Fibroblast of skin of left biceps (primary cell): ENCODE measurements around the gene CCDC85C.

ENCODE experiments used
- DNase-seq, 2 experiments: peaks; one replicate each; pipeline ENCODE4 v3.0.0-alpha.2; 2013; ENCODE audit warnings: low read depth in 2 of 2

The CCDC85C gene

GRCh38 chr14:99540196-99541032 is 63.6 kb downstream of the CCDC85C start:
- DNase-seq: no peak

GRCh38 chr14:99539491-99539890 is 64.5 kb downstream of the CCDC85C start:
- DNase-seq: no peak

DNA sequence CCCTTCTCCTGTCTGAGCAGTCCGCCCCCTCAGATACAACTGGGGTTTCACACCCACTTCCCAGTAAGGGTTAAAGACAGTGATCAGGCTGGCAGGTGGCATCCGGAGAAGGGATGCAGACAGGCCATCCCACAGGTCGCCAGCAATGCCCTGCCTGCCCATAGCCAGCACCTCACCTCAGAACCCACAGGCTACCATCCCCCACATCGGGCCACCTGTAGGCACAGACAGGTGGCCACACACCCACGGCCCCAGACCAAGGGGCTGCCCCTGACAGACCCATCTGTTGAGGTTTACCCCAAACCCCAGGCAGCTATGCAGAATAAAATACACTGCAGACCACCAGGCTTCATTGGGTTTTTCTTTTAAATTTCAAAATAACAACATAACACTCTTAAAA is 65.3 kb downstream of the CCDC85C start:
- no peak for DNase-seq

DNA sequence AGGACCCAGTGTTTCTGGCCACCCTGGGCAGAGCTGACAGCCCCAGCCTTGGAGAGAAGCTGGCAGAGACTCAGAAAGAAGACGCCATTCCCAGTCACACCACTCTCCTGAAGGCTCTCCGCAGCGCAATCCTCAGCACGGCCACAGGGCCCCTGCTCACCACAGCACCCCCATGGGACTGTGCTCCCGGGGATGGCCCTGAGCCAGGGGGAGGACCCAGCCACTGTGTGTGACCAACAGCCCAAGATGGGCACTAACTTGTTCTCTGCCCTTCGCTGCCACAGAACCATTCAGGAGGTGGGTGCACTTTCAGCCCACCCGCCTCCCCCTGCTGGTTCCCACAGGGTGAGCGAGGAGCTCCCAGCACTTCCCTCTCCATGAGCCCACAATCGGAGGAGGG is 65.7 kb downstream of the CCDC85C start:
- no peak for DNase-seq

- peak; percentile 53 to 60 for DNase-seq
Measured at GRCh38 chr14:99537399-99537798, 66.6 kb downstream of the CCDC85C start.

- no peak for DNase-seq
Measured at GRCh38 chr14:99535908-99536778, 67.9 kb downstream of the CCDC85C start.

DNA sequence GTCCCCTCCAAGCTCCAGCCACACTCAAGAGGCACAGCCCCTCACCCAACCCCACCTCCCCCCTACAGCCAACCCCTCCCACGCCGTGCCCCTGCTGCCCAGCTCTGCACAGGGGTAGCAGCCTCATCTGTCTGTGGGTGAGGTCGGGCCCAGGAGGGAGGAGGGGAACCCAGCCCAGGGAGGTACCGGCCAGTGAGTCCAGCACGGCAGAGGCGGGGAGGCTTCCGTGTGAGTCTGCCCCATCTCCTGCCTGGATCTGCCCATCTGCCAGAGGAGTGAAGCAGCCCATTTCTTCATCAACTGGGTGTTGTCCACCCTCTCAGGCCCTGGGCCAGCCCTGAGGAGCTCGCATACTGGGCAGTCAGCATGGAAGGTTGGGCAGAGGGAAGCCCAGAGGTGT is 68.6 kb downstream of the CCDC85C start:
- no peak for DNase-seq

DNA sequence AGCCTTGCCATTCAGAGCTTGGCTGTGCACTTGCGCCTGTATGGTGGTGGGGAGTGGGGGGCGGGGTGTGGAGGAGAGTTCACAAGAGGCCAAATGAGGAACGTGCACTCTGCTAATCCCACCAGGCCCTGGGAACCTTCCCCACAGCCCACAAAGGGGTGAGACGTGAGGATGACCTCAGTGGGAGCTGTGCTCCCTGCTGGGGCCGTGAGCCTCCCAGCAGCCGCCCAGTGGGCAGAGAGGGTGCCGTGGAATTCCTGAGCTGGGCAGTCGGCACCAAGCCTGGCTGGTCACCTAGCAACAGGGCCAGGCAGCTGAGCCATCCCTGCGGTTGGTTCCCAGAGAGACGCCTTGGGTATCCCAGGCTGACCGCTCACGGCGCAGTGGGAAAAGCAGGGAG is 69.1 kb downstream of the CCDC85C start:
- DNase-seq: no peak

GRCh38 chr14:99534333-99534732 is 69.7 kb downstream of the CCDC85C start:
- DNase-seq: no peak

- DNase-seq: no peak
Measured at GRCh38 chr14:99532310-99532709, 71.7 kb downstream of the CCDC85C start.

DNA sequence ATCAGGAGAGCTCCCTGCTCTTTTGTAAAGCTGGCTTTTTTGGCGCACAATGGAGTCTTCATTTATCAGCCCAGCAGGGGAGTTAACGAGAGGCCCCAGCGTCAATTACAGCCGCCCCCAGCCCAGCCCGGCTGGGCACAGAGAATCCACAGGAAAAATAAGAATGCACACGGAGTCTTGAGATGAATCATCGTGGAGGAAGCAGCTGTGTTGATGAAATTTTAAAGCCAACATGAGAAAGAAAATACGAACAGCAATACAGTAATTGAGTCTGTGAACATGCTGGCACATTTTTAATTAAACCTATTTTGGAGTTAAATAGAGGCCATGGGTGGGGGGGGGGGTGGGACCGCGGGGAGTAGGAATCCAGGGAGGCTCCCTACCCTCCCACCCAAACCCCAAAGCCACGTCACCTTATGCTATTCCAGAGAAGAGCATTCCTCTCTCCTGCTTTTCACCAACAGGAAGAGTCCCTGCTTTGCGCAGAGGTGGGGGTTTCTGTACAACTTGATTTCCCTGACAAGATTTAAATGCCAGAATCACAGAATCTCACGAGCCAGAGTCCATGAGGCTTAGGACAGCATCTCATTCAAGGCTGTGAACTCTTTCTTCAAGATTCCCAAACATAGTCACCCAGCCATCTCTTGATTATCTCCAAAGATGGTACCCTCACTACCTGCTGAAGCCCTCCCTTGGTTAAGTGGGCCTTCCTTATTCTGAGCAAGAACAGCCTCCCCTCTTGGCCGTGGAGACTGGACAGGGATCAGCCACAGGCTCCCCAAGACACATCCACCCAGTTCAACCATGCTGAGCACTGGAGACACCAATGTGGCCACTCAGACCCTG is 72.5 kb downstream of the CCDC85C start:
- DNase-seq: peak; percentile 42 to 54

DNA sequence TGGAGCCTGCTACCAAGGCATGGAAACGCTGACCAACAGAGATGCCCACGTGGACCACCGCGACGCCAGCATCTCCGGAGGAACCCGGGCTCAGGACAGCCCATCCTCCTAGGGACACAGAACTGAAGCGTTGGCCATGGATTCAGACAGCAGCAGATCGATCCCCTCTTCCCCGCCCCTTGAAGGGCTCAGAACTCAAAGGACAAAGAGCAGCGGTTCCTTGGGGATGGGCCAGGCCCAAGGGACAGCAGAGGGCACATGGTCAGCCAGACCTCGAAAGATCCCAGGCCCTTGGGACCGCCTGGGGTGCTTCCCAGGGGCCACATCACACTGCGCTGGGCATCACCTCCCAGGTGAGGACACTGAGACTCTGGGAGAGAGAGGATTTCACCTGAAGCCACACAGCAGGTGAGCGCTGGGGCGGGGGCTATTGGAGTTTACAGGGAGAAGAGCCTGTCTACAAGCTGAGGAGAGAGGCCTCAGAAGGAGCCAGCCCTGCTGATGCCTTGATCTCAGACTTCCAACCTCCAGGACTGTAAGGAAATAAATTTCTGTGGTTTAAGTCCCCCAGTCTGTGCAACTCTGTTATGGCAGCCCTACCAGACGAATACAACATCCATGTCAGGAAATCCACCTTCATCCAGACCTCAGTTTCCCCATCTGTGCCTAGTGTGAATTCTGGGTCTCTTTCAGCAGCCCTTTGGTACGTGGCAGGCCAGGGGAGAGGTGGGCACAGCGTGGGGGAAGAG is 73.4 kb downstream of the CCDC85C start:
- no peak for DNase-seq

DNA sequence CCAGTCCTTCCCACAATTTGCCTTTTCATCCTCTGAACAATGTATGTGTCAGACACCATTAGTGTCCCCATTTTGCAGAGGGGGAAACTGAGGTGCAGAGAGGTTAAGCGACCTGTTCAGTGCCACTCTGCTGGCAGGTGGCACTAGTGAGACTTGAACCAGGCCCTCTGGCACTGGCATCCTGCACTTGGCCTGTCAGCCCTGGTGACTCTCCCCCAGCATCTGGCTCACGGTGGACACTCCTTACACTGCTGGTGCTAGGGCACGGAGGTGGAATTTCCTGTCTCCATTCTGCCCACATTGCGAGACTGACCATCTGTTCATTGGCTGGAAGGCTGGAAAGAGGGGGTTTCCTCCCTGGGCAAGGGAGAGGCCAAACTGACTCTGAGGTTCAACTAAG is 74.1 kb downstream of the CCDC85C start:
- DNase-seq: no peak

- DNase-seq: no peak
Measured at GRCh38 chr14:99527427-99528076, 76.5 kb downstream of the CCDC85C start.

DNA sequence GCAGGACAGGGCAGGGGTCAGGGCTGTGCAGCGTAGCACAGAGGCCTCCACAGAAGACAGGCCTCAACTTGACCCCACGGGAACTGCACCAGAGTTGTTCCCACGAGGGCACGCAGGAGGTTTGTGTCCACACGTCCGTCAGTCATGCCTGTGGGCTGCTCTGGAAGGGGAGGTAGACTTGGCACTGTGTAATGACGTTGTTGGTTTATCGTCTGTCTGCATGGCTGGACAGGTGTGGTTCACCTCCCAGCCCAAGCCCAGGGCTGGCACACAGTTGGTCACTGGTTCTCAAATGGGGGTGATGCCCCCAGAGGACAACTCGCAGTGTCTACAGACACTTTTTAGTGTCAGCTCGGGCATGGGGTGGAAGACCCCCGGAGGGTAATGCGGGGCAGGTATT is 77.0 kb downstream of the CCDC85C start:
- DNase-seq: no peak

- DNase-seq: no peak
Measured at GRCh38 chr14:99525699-99526080, 78.3 kb downstream of the CCDC85C start.

- DNase-seq: peak in 1 of 2 experiments; percentile 15
Measured at GRCh38 chr14:99524804-99525698, 79.0 kb downstream of the CCDC85C start.

DNA sequence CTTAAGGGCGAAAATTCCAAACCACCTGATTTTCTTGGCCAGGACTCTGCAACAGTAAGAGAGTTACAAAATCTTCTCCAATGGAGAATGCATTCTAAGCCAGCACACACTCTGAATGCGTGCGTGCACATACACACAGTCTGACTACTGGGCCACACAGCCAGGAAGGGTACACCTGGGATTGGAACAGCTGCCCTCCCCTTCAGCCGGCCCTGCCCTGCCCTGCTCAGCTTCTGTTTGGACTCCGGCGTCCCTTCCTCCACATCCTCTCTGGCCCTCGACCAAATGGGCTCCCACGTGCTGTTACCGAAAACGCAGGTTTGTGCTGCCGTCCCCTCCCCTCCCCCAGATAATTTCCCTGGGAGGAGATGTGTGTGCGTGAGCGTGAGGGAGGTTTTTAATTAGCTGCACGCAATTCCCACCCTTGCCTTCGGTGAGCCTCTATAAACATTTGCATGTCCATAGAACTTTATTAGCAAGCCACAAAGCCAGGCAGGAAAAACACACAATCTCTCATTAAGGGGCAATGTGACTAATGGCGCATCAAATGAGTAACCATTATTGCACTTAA is 79.8 kb downstream of the CCDC85C start:
- no peak for DNase-seq

DNA sequence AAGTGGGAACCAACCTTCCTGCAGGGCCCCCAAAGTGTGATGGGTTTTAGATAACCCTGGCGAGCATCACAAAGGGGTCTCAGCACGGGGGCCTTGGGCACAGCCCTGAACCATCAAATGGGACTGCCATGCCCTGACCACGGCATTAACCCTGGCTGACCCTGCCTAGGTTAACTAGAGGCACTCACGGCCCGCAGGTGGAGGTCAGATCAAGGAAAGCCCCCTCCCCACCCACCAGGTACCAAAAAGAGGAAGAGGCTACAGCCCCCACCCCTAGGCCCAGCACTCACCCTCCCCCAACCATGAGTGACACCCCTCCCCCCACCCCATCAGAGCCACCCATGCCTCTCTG is 80.3 kb downstream of the CCDC85C start:
- no peak for DNase-seq
